Measurements from ENCODE around the gene GABPB2. TPM values are rescaled to one million over a fixed set of nuclear protein-coding genes. Genes with fewer than 3 reads are reported as not detected.
A peak's percentile ranks its signal among the peaks of the same experiment; 100 is the strongest.

The GABPB2 gene
- total and polyA plus RNA-seq, 2 donors, result 8.5 to 18.9 TPM

DNA sequence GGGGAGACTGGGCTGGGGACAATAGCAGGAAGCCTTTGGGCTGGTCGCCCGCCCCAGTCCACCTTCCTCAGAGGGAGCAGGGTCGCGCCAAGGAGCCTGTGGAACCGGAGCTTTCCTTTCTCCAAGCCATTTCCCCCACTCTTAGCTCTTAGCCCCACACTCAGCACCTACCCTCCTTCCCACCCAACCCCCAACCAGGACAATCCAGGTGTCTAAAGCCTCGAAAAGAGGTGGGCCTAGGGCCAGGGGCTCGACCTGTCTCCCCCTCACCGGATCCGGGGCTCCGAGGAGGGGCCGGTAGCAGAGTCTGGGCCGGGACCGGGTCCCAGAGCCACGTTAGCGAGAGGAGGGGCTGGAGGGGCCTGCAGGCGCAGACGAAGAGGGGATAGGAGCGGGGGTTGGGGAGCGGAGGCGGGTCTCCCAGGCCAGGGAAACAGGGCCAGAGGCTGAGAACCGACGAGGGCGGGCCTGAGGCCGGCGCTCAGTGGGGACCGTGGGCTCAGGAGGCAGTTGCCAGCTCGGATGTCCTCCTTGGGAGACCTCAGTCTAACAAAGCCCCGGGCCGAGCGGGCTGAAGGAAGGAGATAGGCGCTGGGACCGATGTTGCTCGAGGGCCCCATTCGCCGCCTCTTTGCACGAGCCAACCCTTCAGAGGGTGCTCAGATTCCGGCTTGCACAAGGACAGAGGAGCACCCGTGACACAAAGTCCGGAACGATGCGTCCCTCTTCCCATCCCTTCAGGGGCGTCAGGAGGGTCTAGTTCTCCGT, 74.9 kb downstream of the GABPB2 start:
- Histone ChIP-seq H3K4me1 (ENCODE audit: control insufficient read depth in 2 of 2, insufficient read depth in 2 of 2, low read length in 2 of 2) (peaks cover 6 to 39% of the 10 kb centered on the region in 2 donors), H3K27ac (ENCODE audit: low read depth in 1 of 2, low read length in 1 of 2) (no peak overlapping the region), H3K36me3 (ENCODE audit: control insufficient read depth in 2 of 2, insufficient read depth in 2 of 2, low read length in 1 of 2) (no peaks in the 10 kb centered on the region), H3K27me3 (ENCODE audit: control insufficient read depth in 2 of 2, insufficient read depth in 1 of 2, low read length in 1 of 2) (peaks cover 0 to 21% of the 10 kb centered on the region in 2 donors), H3K4me3 (ENCODE audit: low read length in 2 of 2) (peak overlapping the region; percentile 82 to 89), H3K9me3 (ENCODE audit: control insufficient read depth in 2 of 2, insufficient read depth in 1 of 2, low read length in 1 of 2) (peaks cover 0 to 6% of the 10 kb centered on the region in 2 donors)
- DNase-seq (ENCODE audit: low read depth in 6 of 9, low spot score in 9 of 9), result peak in 1 of 9 donors; percentile 54
- WGBS, result 43% methylated on average over 43 of the region's 43 CpGs

DNA sequence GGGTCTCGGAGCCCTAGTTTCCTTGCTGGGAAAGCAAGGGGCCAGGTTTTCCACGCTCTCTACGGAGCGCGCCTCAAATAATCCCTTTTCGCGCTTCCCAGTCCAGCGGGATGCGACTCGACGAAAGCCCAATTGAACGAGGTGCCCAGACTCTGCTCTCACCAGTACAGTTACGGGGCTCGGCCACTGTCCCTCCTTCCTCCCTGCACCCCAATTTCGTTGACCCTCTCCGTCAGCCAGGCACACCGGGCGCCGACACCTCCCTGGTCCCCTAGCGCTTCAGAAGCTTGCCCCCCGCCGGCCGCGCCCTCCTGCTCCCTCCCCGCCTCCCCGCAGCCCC, 75.5 kb downstream of the GABPB2 start:
- 3% methylated on average over 26 of the region's 26 CpGs for WGBS

DNA sequence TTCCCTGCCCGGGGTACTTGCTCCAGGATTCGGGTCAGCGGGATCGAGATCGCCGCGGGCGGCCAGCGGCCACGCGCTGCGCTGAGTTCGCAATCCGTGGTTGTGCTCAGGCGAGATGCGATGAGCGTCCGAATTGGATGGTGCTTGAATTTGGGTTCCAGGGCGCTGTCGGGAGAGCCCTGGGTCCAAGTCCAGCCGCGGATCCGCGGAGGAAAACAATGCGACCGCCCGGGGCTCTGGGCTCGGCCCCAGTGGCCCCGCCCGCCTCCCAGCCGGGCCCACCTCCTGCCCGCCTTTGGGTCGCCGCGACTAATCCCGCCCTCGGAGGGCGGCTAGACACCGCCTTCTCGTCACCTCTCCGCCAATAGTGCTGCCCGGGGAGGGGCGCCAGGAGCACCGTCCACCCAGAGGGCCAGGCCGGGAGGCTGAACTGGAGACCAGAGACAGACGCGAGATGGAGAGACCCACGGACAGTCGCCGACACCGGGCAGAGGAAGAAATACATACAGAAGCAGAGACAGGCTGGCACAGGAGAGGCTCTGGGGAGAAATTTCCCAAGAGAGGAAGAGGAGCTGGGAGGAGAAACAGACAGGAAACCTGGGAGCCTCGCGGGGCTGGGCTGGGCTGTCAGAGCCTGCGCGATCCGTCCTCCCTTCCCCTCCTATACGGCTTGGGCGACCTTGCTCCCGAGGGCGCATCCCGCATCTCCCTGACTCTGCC, 76.0 kb downstream of the GABPB2 start, which contains the start of gene SEMA6C:
SEMA6C (minus strand) TSS at position 220 of the 720 bp plus-strand sequence. CDS start 4,010 bp downstream, outside the sequence.
- Histone ChIP-seq H3K27me3 (ENCODE audit: control insufficient read depth in 2 of 2, insufficient read depth in 1 of 2, low read length in 1 of 2) (peaks cover 0 to 21% of the 10 kb centered on the region in 2 donors), H3K4me1 (ENCODE audit: control insufficient read depth in 2 of 2, insufficient read depth in 2 of 2, low read length in 2 of 2) (peaks cover 6 to 39% of the 10 kb centered on the region in 2 donors), H3K4me3 (ENCODE audit: low read length in 2 of 2) (peak within 1 kb of the TSS; percentile 82 to 89), H3K9me3 (ENCODE audit: control insufficient read depth in 2 of 2, insufficient read depth in 1 of 2, low read length in 1 of 2) (peaks cover 0 to 6% of the 10 kb centered on the region in 2 donors), H3K27ac (ENCODE audit: low read depth in 1 of 2, low read length in 1 of 2) (no peak within 1 kb of the TSS), H3K36me3 (ENCODE audit: control insufficient read depth in 2 of 2, insufficient read depth in 2 of 2, low read length in 1 of 2) (no peaks in the 10 kb centered on the region)
- under 1% methylated on average over 61 of the region's 61 CpGs for WGBS
- DNase-seq (ENCODE audit: low read depth in 6 of 9, low spot score in 9 of 9), result peak in 8 of 9 donors; percentile 61 to 91 (median 78)

More for the DNA sequence above, 75.5 kb downstream of the GABPB2 start:
- peaks cover 6 to 39% of the 10 kb centered on the region in 2 donors for H3K4me1 ChIP-seq (ENCODE audit: control insufficient read depth in 2 of 2, insufficient read depth in 2 of 2, low read length in 2 of 2)
- no peaks in the 10 kb centered on the region for H3K36me3 ChIP-seq (ENCODE audit: control insufficient read depth in 2 of 2, insufficient read depth in 2 of 2, low read length in 1 of 2)
- peak overlapping the region; percentile 82 to 89 for H3K4me3 ChIP-seq (ENCODE audit: low read length in 2 of 2)
- peaks cover 0 to 21% of the 10 kb centered on the region in 2 donors for H3K27me3 ChIP-seq (ENCODE audit: control insufficient read depth in 2 of 2, insufficient read depth in 1 of 2, low read length in 1 of 2)
- no peak for DNase-seq (ENCODE audit: low read depth in 6 of 9, low spot score in 9 of 9)
- peaks cover 0 to 6% of the 10 kb centered on the region in 2 donors for H3K9me3 ChIP-seq (ENCODE audit: control insufficient read depth in 2 of 2, insufficient read depth in 1 of 2, low read length in 1 of 2)
- H3K27ac ChIP-seq (ENCODE audit: low read depth in 1 of 2, low read length in 1 of 2), result no peak overlapping the region

DNA sequence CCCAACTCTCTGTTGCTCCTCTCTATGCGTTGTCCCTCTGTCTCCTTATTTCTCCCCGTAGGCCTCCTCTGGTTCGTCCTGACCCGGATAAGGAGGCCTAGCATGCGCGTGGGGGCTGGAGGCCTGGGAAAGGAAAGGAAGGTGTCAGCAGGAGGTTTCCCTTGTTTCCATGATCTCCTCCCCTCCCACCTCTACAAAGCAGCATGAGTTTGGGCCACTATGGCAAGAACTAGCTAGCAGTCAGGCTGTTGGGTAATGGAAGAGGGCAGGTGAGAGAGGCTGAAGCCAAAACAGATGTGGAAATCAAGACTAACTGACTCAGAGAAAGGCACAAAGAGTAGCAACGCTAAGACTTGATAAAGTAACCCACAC, 76.6 kb downstream of the GABPB2 start:
- Histone ChIP-seq H3K27me3 (ENCODE audit: control insufficient read depth in 2 of 2, insufficient read depth in 1 of 2, low read length in 1 of 2) (peaks cover 0 to 21% of the 10 kb centered on the region in 2 donors), H3K36me3 (ENCODE audit: control insufficient read depth in 2 of 2, insufficient read depth in 2 of 2, low read length in 1 of 2) (no peaks in the 10 kb centered on the region), H3K27ac (ENCODE audit: low read depth in 1 of 2, low read length in 1 of 2) (no peak overlapping the region), H3K9me3 (ENCODE audit: control insufficient read depth in 2 of 2, insufficient read depth in 1 of 2, low read length in 1 of 2) (peaks cover 0 to 6% of the 10 kb centered on the region in 2 donors), H3K4me3 (ENCODE audit: low read length in 2 of 2) (peak overlapping the region; percentile 82 to 89), H3K4me1 (ENCODE audit: control insufficient read depth in 2 of 2, insufficient read depth in 2 of 2, low read length in 2 of 2) (peaks cover 6 to 39% of the 10 kb centered on the region in 2 donors)
- WGBS, result 25% methylated on average over 7 of the region's 7 CpGs
- no peak for DNase-seq (ENCODE audit: low read depth in 6 of 9, low spot score in 9 of 9)

DNA sequence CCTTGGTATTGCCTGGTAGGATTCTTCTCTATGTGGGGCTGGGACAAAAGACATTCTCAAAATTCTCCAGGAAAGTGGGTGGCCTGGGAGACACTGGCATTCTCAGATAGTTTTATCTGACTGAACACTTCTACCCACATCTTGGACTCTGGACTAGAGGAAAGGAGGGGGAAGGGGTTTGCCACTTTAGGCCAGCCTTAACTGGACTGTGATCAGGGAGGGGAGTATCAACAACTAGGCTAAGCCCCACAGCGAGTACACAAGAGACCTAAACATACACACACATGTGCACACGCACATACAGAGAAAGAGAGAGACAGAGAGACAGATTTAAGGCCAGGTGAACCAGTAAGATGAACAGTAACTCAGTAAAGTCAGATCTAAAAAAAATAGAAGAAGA, 77.1 kb downstream of the GABPB2 start:
- WGBS, result 98% methylated on average over 2 of the region's 2 CpGs
- Histone ChIP-seq H3K4me1 (ENCODE audit: control insufficient read depth in 2 of 2, insufficient read depth in 2 of 2, low read length in 2 of 2) (peaks cover 6 to 39% of the 10 kb centered on the region in 2 donors), H3K27ac (ENCODE audit: low read depth in 1 of 2, low read length in 1 of 2) (no peak overlapping the region), H3K9me3 (ENCODE audit: control insufficient read depth in 2 of 2, insufficient read depth in 1 of 2, low read length in 1 of 2) (peaks cover 0 to 6% of the 10 kb centered on the region in 2 donors), H3K36me3 (ENCODE audit: control insufficient read depth in 2 of 2, insufficient read depth in 2 of 2, low read length in 1 of 2) (no peaks in the 10 kb centered on the region), H3K27me3 (ENCODE audit: control insufficient read depth in 2 of 2, insufficient read depth in 1 of 2, low read length in 1 of 2) (peaks cover 0 to 21% of the 10 kb centered on the region in 2 donors), H3K4me3 (ENCODE audit: low read length in 2 of 2) (no peak overlapping the region)
- no peak for DNase-seq (ENCODE audit: low read depth in 6 of 9, low spot score in 9 of 9)

DNA sequence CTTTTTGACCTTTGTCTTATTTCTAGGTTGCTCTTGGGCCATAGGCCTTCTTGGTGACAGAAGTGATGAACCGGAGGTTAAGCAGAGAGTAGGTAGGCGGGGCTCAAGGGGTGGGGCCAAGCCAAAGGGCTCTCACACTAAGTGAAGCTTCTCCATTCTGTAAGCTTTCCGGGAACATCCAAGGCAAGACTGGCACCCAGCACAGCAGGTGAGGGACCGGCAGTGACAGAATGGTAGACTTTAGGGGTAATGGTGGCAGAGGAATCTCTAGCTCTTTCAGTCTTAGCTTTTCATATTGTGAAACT, 85.9 kb downstream of the GABPB2 start, which contains the start of gene TNFAIP8L2:
TNFAIP8L2 (plus strand) TSS at position 135 of the 305 bp plus-strand sequence. CDS start 2,049 bp downstream, outside the sequence.
- peaks cover 19 to 46% of the 10 kb centered on the region in 2 donors for H3K4me1 ChIP-seq (ENCODE audit: control insufficient read depth in 2 of 2, insufficient read depth in 2 of 2, low read length in 2 of 2)
- H3K4me3 ChIP-seq (ENCODE audit: low read length in 2 of 2), result peak within 1 kb of the TSS; percentile 61 to 73
- H3K9me3 ChIP-seq (ENCODE audit: control insufficient read depth in 2 of 2, insufficient read depth in 1 of 2, low read length in 1 of 2), result no peaks in the 10 kb centered on the region
- DNase-seq (ENCODE audit: low read depth in 6 of 9, low spot score in 9 of 9), result peak in 7 of 9 donors; percentile 55 to 90 (median 75)
- peaks cover 17 to 34% of the 10 kb centered on the region in 2 donors for H3K36me3 ChIP-seq (ENCODE audit: control insufficient read depth in 2 of 2, insufficient read depth in 2 of 2, low read length in 1 of 2)
- H3K27me3 ChIP-seq (ENCODE audit: control insufficient read depth in 2 of 2, insufficient read depth in 1 of 2, low read length in 1 of 2), result no peaks in the 10 kb centered on the region
- 5% methylated on average over 4 of the region's 4 CpGs for WGBS
- peak within 1 kb of the TSS; percentile 88 to 91 for H3K27ac ChIP-seq (ENCODE audit: low read depth in 1 of 2, low read length in 1 of 2)

DNA sequence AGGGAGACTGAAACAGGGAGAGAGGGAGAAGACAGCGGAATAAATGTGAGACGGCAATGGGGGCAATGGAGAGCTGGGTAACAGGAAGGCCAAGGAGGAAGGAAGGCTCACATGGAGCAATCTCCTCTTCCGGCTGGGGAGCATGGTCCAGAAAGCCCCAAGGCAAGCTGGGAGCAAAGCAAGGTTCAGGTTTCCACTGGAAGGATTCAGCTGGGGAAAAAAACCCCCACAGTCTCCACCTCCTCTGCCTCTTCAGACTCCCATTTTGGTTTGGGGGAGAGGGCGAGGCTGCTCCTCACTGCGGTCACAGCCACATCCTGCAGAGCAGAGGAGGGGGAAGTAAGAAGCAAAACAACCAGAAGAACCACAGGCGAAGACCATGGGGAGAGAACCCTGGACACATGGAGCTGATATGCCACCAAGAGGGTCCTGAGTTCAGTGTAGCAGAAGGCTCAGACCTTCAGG, 86.5 kb downstream of the GABPB2 start:
- peak overlapping the region; percentile 88 to 91 for H3K27ac ChIP-seq (ENCODE audit: low read depth in 1 of 2, low read length in 1 of 2)
- H3K4me1 ChIP-seq (ENCODE audit: control insufficient read depth in 2 of 2, insufficient read depth in 2 of 2, low read length in 2 of 2), result peaks cover 19 to 46% of the 10 kb centered on the region in 2 donors
- no peaks in the 10 kb centered on the region for H3K9me3 ChIP-seq (ENCODE audit: control insufficient read depth in 2 of 2, insufficient read depth in 1 of 2, low read length in 1 of 2)
- 5% methylated on average over 6 of the region's 6 CpGs for WGBS
- peak in 8 of 9 donors; percentile 50 to 89 (median 72) for DNase-seq (ENCODE audit: low read depth in 6 of 9, low spot score in 9 of 9)
- peaks cover 21 to 38% of the 10 kb centered on the region in 2 donors for H3K36me3 ChIP-seq (ENCODE audit: control insufficient read depth in 2 of 2, insufficient read depth in 2 of 2, low read length in 1 of 2)
- no peaks in the 10 kb centered on the region for H3K27me3 ChIP-seq (ENCODE audit: control insufficient read depth in 2 of 2, insufficient read depth in 1 of 2, low read length in 1 of 2)
- peak overlapping the region; percentile 61 to 73 for H3K4me3 ChIP-seq (ENCODE audit: low read length in 2 of 2)

DNA sequence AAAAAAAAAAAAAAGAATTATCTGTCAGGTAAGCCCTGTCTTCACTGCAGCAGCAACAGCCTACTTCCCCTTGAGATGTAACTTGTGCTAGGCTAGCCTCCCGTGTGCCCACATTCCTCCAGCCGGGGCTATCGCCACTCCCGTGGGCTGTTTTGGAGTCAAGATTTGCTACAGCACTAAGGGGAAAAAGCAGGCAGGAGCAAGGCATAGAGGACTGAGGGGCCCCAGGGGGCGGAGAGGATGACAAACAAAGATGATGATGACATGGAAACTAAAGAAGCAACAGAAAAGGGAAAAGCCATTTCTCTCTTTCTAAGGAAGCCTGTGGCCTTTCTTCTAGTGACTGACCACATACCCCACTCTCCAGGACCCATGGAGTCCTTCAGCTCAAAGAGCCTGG, 87.8 kb downstream of the GABPB2 start:
- no peaks in the 10 kb centered on the region for H3K9me3 ChIP-seq (ENCODE audit: control insufficient read depth in 2 of 2, insufficient read depth in 1 of 2, low read length in 1 of 2)
- peaks cover 19 to 46% of the 10 kb centered on the region in 2 donors for H3K4me1 ChIP-seq (ENCODE audit: control insufficient read depth in 2 of 2, insufficient read depth in 2 of 2, low read length in 2 of 2)
- WGBS, result 51% methylated on average over 5 of the region's 5 CpGs
- H3K36me3 ChIP-seq (ENCODE audit: control insufficient read depth in 2 of 2, insufficient read depth in 2 of 2, low read length in 1 of 2), result peaks cover 21 to 38% of the 10 kb centered on the region in 2 donors
- peak overlapping the region; percentile 19 to 23 for H3K4me3 ChIP-seq (ENCODE audit: low read length in 2 of 2)
- peak in 1 of 9 donors; percentile 52 for DNase-seq (ENCODE audit: low read depth in 6 of 9, low spot score in 9 of 9)
- H3K27ac ChIP-seq (ENCODE audit: low read depth in 1 of 2, low read length in 1 of 2), result peak overlapping the region; percentile 58 to 78
- no peaks in the 10 kb centered on the region for H3K27me3 ChIP-seq (ENCODE audit: control insufficient read depth in 2 of 2, insufficient read depth in 1 of 2, low read length in 1 of 2)

All from thymus (tissue), 11 donors.